IMR-90 (cell line): ENCODE data around the gene LYSMD3.

ENCODE experiments used
- BHLHE40 ChIP-seq: fragments of 150-350 bp; IDR thresholded peaks from 2 replicates; pipeline ENCODE4 v1.6.1; 2016; ENCODE audit warnings: mild to moderate bottlenecking, low read depth, low read length
- CEBPB ChIP-seq: IDR thresholded peaks from 2 replicates; pipeline ENCODE4 v1.6.1; 2012; ENCODE audit warnings: low read depth, low read length, improper control_type of control experiment
- FOS ChIP-seq: fragments of 150-350 bp; IDR thresholded peaks from 2 replicates; pipeline ENCODE4 v1.6.1; 2016; ENCODE audit warnings: low read depth, low read length
- MAFK ChIP-seq: IDR thresholded peaks from 2 replicates; pipeline ENCODE4 v1.6.1; 2012; ENCODE audit warnings: low read depth, low read length, improper control_type of control experiment
- MXI1 ChIP-seq: IDR thresholded peaks from 2 replicates; pipeline ENCODE4 v1.6.1; 2012; ENCODE audit warnings: low read depth, mild to moderate bottlenecking, low read length, moderate library complexity, borderline replicate concordance
- NFE2L2 ChIP-seq: fragments of 150-350 bp; IDR thresholded peaks from 2 replicates; pipeline ENCODE4 v1.6.1; 2016; ENCODE audit warnings: low read depth, mild to moderate bottlenecking, low read length
- POLR2A ChIP-seq: IDR thresholded peaks from 2 replicates; pipeline ENCODE4 v1.6.1; 2012; ENCODE audit warnings: mild to moderate bottlenecking, low read depth, low read length
- RAD21 ChIP-seq: IDR thresholded peaks from 2 replicates; pipeline ENCODE4 v1.6.1; 2012; ENCODE audit warnings: low read length, improper control_type of control experiment
- RFX5 ChIP-seq: IDR thresholded peaks from 2 replicates; pipeline ENCODE4 v1.8.0; 2012; ENCODE audit warnings: low read depth, mild to moderate bottlenecking, low read length, moderate library complexity
- SMC3 ChIP-seq: fragments of 150-350 bp; IDR thresholded peaks from 2 replicates; pipeline ENCODE4 v1.6.1; 2016; ENCODE audit warnings: low read depth, mild to moderate bottlenecking, antibody characterized with exemption, low read length, moderate library complexity
- TF ChIP-seq, protein P1 (sequence below): conservative IDR thresholded peaks from 2 replicates; pipeline ENCODE4 v1.5.1; 2012; ENCODE audit warnings: mild to moderate bottlenecking, low read depth, low read length, improper control_type of control experiment
- TF ChIP-seq, protein P2 (sequence below): fragments of 150-350 bp; IDR thresholded peaks from 2 replicates; pipeline ENCODE4 v1.6.1; 2017; ENCODE audit warnings: mild to moderate bottlenecking, antibody characterized with exemption, low read length, low read depth

DNA sequence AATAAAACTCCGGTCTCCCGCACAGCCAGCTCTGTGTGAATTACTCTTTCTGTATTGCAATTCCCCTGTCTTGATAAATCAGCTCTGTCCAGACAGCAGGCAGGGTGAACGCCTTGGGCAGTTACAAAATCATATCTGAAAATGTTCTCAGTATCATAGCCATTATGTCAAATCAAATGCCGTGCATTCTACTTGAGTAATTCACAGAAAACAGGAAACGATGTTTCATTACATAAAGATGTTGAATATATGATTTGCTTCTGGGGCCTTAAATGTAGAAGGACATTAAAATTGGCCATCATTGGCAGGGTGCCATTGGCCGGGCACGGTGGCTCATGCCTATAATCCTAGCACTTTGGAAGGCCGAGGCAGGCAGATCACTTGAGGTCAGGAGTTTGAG is 46.2 kb downstream of the LYSMD3 start:
- TF ChIP-seq POLR2A (no peak), MAFK (no peak), FOS (no peak), BHLHE40 (no peak), RFX5 (no peak), CEBPB (no peak), RAD21 (no peak), MXI1 (no peak), NFE2L2 (no peak), SMC3 (no peak)
- TF ChIP-seq, protein P1, sequence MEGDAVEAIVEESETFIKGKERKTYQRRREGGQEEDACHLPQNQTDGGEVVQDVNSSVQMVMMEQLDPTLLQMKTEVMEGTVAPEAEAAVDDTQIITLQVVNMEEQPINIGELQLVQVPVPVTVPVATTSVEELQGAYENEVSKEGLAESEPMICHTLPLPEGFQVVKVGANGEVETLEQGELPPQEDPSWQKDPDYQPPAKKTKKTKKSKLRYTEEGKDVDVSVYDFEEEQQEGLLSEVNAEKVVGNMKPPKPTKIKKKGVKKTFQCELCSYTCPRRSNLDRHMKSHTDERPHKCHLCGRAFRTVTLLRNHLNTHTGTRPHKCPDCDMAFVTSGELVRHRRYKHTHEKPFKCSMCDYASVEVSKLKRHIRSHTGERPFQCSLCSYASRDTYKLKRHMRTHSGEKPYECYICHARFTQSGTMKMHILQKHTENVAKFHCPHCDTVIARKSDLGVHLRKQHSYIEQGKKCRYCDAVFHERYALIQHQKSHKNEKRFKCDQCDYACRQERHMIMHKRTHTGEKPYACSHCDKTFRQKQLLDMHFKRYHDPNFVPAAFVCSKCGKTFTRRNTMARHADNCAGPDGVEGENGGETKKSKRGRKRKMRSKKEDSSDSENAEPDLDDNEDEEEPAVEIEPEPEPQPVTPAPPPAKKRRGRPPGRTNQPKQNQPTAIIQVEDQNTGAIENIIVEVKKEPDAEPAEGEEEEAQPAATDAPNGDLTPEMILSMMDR, result no peak
- TF ChIP-seq, protein P2, sequence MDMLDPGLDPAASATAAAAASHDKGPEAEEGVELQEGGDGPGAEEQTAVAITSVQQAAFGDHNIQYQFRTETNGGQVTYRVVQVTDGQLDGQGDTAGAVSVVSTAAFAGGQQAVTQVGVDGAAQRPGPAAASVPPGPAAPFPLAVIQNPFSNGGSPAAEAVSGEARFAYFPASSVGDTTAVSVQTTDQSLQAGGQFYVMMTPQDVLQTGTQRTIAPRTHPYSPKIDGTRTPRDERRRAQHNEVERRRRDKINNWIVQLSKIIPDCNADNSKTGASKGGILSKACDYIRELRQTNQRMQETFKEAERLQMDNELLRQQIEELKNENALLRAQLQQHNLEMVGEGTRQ, result no peak
